SU-DHL-6 (cell line): Measurements from ENCODE around the gene NOSIP.

Source experiments
- H2AFZ ChIP-seq: fragments of 200-600 bp; sonication (generic); 2 replicates; pipeline ENCODE4 v1.6.1; 2014; ENCODE audit warnings: low read depth, mild to moderate bottlenecking, moderate library complexity, mixed read lengths, antibody characterized with exemption, low read length; ENCODE audit not compliant: severe bottlenecking
- H3F3A ChIP-seq: fragments of 200-600 bp; shearing (Covaris generic); 2 replicates; pipeline ENCODE4 v1.6.0; 2016; ENCODE audit warnings: antibody characterized with exemption, mild to moderate bottlenecking; ENCODE audit not compliant: insufficient read depth
- H3K27ac ChIP-seq: fragments of 200-600 bp; sonication (generic); 2 replicates; pipeline ENCODE4 v1.5.1; 2016; ENCODE audit warnings: low read depth, mild to moderate bottlenecking, low read length, moderate library complexity, mixed read lengths
- H3K27me3 ChIP-seq: fragments of 200-600 bp; sonication (generic), shearing (Covaris generic); 2 replicates; pipeline ENCODE4 v1.6.0; 2014; ENCODE audit warnings: mild to moderate bottlenecking, low read length
- H3K36me3 ChIP-seq: fragments of 200-600 bp; sonication (generic); 2 replicates; pipeline ENCODE4 v1.6.1; 2014; ENCODE audit warnings: mild to moderate bottlenecking, low read length, mixed read lengths
- H3K4me2 ChIP-seq: fragments of 300-600, 200-600 bp; shearing (Covaris generic), sonication (generic); 2 replicates; pipeline ENCODE4 v1.6.0; 2014; ENCODE audit warnings: low read length, low read depth, mild to moderate bottlenecking; ENCODE audit not compliant: poor library complexity, severe bottlenecking
- H3K4me3 ChIP-seq: fragments of 200-600 bp; sonication (generic); 2 replicates; pipeline ENCODE4 v1.5.1; 2014; ENCODE audit warnings: antibody characterized with exemption, low read length, mild to moderate bottlenecking, mixed read lengths; ENCODE audit not compliant: insufficient read depth, poor library complexity, severe bottlenecking
- H3K79me2 ChIP-seq: fragments of 200-600 bp; sonication (generic); 2 replicates; pipeline ENCODE4 v1.6.1; 2014; ENCODE audit warnings: mild to moderate bottlenecking, low read length, moderate library complexity; ENCODE audit not compliant: insufficient read depth
- H3K9ac ChIP-seq: fragments of 200-600 bp; sonication (generic); 2 replicates; pipeline ENCODE4 v1.7.0; 2014; ENCODE audit warnings: mild to moderate bottlenecking, low read length
- H3K9me2 ChIP-seq: fragments of 200-600 bp; sonication (generic); replicated peaks from 2 replicates; pipeline ENCODE4 v1.6.1; 2014; ENCODE audit warnings: low read length; ENCODE audit not compliant: insufficient read depth
- H3K9me3 ChIP-seq: fragments of 200-600 bp; sonication (generic); 2 replicates; pipeline ENCODE4 v1.6.1; 2014; ENCODE audit warnings: low read length, mixed read lengths; ENCODE audit not compliant: insufficient read depth
- H4K20me1 ChIP-seq: fragments of 200-600 bp; sonication (generic); 2 replicates; pipeline ENCODE4 v1.6.1; 2014; ENCODE audit warnings: low read depth, mild to moderate bottlenecking, antibody characterized with exemption, low read length, moderate library complexity, mixed read lengths
- CTCF ChIP-seq: fragments of 200-600 bp; sonication (generic); IDR thresholded peaks from one replicate; pipeline ENCODE4 v1.5.1; 2017; ENCODE audit warnings: antibody characterized with exemption, mild to moderate bottlenecking, low read length, moderate library complexity; ENCODE audit not compliant: insufficient read depth, poor library complexity, severe bottlenecking
- EZH2phosphoT487 ChIP-seq: fragments of 200-600 bp; sonication (generic), shearing (Covaris generic); conservative IDR thresholded peaks from 2 replicates; pipeline ENCODE4 v1.6.1; 2018; ENCODE audit warnings: mild to moderate bottlenecking, antibody characterized with exemption, low read length, moderate library complexity, mixed read lengths

Gene NOSIP

GRCh38 chr19:49596954-49597702 lies 16.8 kb upstream of the NOSIP start:
- Histone ChIP-seq H3F3A (peaks cover 14% of the 10 kb centered on the region), H2AFZ (no peak overlapping the region), H3K4me3 (no peak overlapping the region), H3K9ac (no peak overlapping the region), H3K79me2 (peaks cover 36% of the 10 kb centered on the region), H3K27ac (no peak overlapping the region), H3K9me2 (no peaks in the 10 kb centered on the region), H4K20me1 (no peaks in the 10 kb centered on the region; the same call in 1 of the 2 replicates), H3K27me3 (no peaks in the 10 kb centered on the region), H3K9me3 (no peaks in the 10 kb centered on the region), H3K4me2 (no peak overlapping the region), H3K36me3 (peaks cover 2% of the 10 kb centered on the region; the same call in 1 of the 2 replicates)
- TF ChIP-seq EZH2phosphoT487, result no peak
- no peak for TF ChIP-seq CTCF

- Histone ChIP-seq H3K4me3 (no peak overlapping the region), H3K9me3 (no peaks in the 10 kb centered on the region), H3K9ac (no peak overlapping the region), H3K27ac (no peak overlapping the region), H4K20me1 (no peaks in the 10 kb centered on the region; the same call in 1 of the 2 replicates), H3K9me2 (no peaks in the 10 kb centered on the region), H3K4me2 (no peak overlapping the region), H3K79me2 (peaks cover 38% of the 10 kb centered on the region), H3K27me3 (no peaks in the 10 kb centered on the region), H2AFZ (no peak overlapping the region), H3K36me3 (peaks cover 2% of the 10 kb centered on the region; the same call in 1 of the 2 replicates), H3F3A (peaks cover 19% of the 10 kb centered on the region)
- TF ChIP-seq CTCF (no peak), EZH2phosphoT487 (no peak)
These were observed 16.1 kb upstream of the NOSIP start for GRCh38 chr19:49596407-49596806.

GRCh38 chr19:49595819-49596404 lies 15.6 kb upstream of the NOSIP start:
- H3F3A ChIP-seq, result peaks cover 19% of the 10 kb centered on the region
- no peak overlapping the region for H3K9ac ChIP-seq
- H3K79me2 ChIP-seq, result peaks cover 38% of the 10 kb centered on the region
- H3K4me3 ChIP-seq, result no peak overlapping the region
- no peaks in the 10 kb centered on the region; the same call in 1 of the 2 replicates for H4K20me1 ChIP-seq
- no peak overlapping the region for H2AFZ ChIP-seq
- H3K36me3 ChIP-seq, result peaks cover 2% of the 10 kb centered on the region; the same call in 1 of the 2 replicates
- H3K27ac ChIP-seq, result no peak overlapping the region
- no peak overlapping the region for H3K4me2 ChIP-seq
- no peaks in the 10 kb centered on the region for H3K9me2 ChIP-seq
- TF ChIP-seq EZH2phosphoT487 (no peak), CTCF (no peak)
- no peaks in the 10 kb centered on the region for H3K27me3 ChIP-seq
- no peaks in the 10 kb centered on the region for H3K9me3 ChIP-seq
